CD4-positive, alpha-beta T cell treated with Interleukin-21 for 1 hour (primary cell): ENCODE measurements around the gene WIPF2.
"Not testable (repeated sequence)": the region's sequence is repeated elsewhere in the genome, so short reads cannot be mapped to it uniquely, and the experiment has no call there.

Experiments
- DNase-seq: peaks from one replicate; pipeline ENCODE4 v3.0.0-alpha.2; 2020

WIPF2 gene

DNA sequence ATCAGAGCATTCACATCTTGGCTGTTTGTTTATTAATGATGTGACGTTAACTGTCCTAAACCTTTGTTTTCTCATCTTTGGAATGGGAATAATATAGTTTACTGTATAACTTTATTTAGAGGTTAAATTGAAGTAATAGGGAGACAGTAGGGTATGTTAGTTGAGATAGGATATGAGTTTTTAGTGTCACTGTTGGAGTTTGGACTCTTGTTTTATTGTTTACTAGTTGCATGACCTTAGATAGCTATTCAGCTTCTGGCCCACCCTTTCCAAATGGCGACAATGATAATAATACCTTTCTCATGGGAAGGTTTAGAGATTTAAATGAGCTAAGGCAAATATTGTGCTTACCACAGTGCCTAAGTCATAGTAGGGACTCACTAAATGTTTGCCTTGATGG, 40.4 kb downstream of the WIPF2 start:
- no peak for DNase-seq

GRCh38 chr17:40260528-40260927, 41.4 kb downstream of the WIPF2 start:
- DNase-seq = no peak

GRCh38 chr17:40264458-40265185, 45.5 kb downstream of the WIPF2 start:
- no peak for DNase-seq

GRCh38 chr17:40265337-40265736, 46.2 kb downstream of the WIPF2 start:
- DNase-seq = no peak

DNA sequence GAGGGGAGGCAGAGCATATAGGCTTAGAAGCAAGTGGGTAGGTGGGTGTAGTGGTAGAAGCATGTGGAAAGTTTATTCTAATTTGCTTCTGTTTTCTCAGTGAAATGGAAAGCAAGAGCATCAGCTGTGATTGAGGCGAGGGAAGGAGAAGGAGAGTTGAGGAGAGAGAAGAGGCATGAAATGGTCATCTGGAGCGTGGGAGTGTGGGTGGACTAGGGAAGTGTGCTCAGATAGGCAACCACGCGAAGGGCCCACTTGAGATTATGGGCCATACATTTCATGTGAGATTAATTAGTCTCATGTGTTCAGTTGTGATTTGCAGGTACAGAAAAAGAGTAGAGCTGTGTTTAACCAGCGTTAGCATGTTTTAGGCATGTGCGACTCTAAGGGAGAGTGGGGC, 47.8 kb downstream of the WIPF2 start:
- DNase-seq = no peak

DNA sequence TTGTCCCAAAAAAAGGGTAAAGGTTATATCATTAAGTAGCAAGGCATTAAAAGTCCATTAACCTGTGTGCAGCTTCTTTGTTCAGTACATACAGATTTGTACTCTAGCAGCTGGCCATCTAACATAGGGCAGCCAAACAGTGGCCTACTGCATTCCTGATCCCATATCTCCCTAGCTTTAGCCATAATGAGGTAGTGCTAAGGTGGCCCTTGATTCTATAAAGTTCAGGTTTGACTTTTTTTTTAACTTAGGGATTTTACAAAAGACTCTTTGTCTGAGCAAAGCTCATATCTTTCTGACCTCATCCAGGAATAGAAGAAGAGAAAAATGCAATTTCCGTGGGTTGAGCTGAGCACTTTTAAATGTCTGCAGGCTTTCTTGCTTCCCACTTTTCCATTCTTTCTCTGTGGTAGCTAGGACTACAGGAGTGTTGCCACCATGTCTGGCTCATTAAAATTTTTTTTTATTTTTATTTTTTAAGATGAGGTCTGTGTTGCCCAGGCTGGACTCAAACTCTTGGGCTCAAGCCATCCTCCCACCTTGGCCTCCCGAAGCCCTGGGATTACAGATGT, 49.1 kb downstream of the WIPF2 start:
- DNase-seq = no peak

- DNase-seq = no peak
Measured at GRCh38 chr17:40278414-40278813, 59.3 kb downstream of the WIPF2 start.

DNA sequence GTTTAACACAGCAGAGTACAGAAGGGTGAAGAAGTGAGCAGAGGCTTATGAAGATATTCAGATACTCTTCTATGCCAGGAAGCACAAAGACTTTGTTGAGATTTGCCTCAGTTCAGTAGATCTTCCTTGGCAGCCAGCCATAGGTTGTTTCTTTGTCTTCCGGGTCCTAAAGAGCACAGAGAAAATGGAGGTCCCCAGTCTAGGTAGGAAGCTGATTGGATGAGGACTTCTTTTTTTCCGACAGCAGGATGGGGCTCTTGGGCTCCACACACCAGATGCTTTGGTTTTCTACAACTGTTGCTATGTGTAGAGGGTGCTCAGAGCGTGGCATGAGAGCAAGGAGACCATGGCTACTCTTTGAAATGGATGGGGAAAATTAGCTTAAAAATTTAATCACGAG, 60.3 kb downstream of the WIPF2 start:
- DNase-seq = no peak

DNA sequence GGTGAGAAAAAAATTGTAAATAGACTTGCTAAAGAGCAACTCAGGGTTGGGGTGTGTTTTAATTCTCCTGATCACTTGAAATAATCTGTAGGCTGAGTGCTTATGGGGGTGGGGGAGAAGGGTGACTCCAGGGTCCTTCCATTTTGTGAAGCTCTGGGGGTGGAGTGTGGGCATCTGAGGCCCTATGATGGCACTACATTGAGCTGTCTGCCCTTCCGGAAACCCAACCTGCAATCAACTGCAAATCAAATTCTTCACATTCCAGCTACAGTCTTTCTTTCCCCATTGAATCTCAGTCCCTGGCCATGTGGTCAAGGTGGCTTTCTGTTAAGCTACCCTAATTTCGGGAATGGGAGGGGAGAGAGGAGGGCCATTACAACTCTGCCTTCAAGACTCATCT, 62.6 kb downstream of the WIPF2 start:
- DNase-seq = no peak

- DNase-seq = peak; percentile 56
Measured at GRCh38 chr17:40283662-40284061, 64.6 kb downstream of the WIPF2 start.

GRCh38 chr17:40284085-40284713, 65.1 kb downstream of the WIPF2 start:
- DNase-seq = no peak

DNA sequence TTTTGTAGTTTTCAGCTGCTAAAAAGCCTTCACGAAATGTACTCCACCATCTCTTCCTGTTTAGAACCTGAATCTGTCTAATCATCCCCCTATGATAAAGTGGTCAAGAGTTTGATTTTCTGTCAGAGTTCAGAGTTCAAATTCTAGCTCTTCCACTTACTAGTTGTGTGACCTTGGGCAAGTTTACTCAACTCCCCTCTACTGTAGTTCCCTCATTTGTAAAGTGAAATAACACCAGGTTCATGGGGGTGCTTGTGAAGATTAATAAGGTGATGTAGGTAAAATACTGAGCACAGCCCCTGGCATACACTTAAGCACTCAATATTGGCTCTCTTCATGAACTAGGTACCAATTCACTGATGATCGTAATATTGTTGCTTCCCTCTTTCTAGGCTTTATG, 67.4 kb downstream of the WIPF2 start:
- DNase-seq = no peak

- no peak for DNase-seq
Measured at GRCh38 chr17:40287159-40287493, 68.0 kb downstream of the WIPF2 start.

DNA sequence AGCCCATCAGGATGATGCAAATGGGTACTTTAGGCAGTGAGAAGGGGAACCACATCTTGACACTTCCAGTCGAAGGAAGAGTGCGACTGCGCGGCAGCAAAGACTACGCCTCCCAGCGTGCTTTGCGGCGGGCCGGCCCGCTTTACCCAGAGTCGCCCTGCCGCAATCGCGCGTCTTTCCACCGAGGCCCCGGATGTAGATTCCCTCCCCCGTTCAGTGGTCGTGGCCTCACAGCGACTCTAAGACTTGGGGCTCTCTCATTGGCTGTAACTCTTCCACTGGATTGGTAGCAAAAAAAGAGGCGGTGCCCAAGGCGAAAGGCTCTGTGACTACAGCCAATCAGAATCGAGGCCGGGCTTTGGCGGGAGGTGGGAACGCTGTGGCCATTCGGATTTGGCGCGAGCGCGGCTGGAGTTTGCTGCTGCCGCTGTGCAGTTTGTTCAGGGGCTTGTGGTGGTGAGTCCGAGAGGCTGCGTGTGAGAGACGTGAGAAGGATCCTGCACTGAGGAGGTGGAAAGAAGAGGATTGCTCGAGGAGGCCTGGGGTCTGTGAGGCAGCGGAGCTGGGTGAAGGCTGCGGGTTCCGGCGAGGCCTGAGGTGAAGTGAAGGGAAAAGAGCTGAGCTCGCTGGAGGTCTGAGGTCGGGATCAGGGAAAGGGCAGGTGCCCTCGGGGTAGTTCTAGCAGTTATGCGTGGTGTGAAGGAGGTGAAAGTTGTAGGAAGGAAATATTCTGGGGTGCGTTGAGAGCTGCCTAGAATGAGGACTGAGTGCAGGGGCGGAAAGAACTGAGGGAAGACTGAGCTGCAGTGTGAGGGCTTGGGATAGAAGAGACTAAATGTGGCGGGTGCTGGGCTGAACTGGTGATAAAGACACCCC, 68.6 kb downstream of the WIPF2 start, which contains the start of gene CDC6:
Gene CDC6, plus strand, starts transcription at position 386 of the 876 bp plus-strand sequence. CDS start 1,542 bp downstream, outside the sequence.
- DNase-seq = peak; percentile 100

DNA sequence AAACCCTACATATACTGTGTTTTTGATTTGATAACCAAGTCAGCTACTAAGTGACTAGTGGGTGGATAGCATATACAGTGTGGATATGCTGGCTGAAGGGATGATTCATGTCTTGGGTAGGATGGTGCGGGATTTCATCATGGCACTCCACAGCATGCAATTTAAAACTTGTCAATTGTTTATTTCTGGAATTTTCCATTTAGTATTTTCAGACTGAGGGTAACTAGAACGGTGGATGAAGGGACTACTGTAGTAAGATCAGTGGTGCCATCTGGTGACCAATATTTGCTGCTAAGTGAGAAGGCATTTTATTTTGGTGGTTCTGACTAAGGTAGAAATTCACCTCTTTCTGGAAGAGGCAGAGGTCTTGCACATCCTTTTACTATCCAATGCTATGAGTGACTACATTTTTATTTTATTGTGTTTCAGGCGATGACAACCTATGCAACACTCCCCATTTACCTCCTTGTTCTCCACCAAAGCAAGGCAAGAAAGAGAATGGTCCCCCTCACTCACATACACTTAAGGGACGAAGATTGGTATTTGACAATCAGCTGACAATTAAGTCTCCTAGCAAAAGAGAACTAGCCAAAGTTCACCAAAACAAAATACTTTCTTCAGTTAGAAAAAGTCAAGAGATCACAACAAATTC, 71.7 kb downstream of the WIPF2 start:
- peak; percentile 64 for DNase-seq

- DNase-seq = no peak
Measured at GRCh38 chr17:40291281-40291664, 72.2 kb downstream of the WIPF2 start.

- DNase-seq = no peak
Measured at GRCh38 chr17:40293363-40293762, 74.3 kb downstream of the WIPF2 start.

DNA sequence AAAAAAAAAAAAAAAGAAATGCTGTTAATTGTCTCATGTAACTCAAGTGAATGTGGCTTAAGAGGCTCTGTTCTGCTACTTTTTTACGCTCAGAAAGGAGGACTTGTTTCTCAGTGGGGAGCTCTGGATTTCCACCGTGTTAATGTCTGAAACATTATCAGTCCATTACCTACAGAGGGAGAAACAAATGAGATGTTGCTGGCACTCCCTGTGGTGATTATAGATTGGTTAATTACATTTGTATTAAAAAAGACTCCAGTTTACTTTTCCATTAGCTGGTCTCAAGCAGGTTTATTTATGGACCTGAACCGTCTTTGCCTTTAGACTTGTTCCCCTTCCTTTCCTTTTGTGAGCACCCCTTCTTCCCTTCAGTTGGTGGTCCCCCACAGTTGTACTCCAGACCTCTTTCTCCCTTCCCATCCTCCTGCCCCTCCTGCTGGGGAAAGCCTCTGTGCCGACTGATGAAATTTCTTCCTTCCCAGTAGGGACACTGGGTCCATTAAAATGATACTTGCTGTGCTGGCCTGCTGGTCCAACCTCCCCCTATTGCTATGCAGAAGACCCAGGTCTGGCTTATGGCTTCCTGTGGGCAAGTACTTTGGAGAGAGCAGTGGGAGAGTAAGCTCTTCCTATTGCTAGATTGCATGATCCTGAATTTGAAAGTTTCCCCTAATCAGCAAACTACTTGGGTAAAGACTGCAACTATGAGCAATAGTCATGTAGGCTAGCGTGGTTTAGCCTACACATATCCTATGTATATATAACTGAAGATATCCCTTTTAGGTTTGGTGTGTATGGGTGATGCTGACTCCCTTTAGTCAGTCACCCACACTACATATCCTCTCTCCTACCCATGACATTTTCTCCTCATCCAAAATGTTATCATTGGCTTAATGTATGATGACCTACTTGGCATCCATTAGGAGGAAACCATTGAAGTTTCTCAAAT, 76.7 kb downstream of the WIPF2 start:
- no peak for DNase-seq

DNA sequence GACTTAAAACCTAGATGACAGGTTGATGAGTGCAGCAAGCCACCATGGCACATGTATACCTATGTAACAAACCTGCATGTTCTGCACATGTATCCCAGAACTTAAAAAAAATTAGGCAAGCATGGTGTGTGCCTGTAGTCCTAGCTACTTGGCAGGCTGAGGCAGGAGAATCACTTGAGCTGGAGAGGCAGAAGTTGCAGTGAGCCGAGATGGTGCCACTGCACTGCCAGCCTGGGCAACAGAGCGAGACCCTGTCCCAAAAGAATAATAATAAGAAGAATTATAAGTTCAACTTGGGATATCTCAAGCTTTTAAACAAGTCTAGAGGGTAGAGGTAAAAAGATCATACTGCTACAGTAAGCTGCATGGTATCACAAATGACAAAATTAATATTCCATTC, 78.4 kb downstream of the WIPF2 start:
- DNase-seq = no peak

- DNase-seq = no peak
Measured at GRCh38 chr17:40298726-40299125, 79.6 kb downstream of the WIPF2 start.

GRCh38 chr17:40299159-40299757, 80.2 kb downstream of the WIPF2 start:
- not testable (repeated sequence) for DNase-seq
